ENCODE measurements around the gene HUWE1.

GRCh38 chrX:53659039-53659438 lies 27.5 kb downstream of the HUWE1 start:
- no peak for TF ChIP-seq CTCF (conservative IDR thresholded peaks at IDR 0.05; ENCODE audit: low read depth in 2 of 2)
- no peak for TF ChIP-seq EZH2 (IDR thresholded peaks at IDR 0.05; ENCODE audit: low read depth, unreplicated experiment)
- TF ChIP-seq REST (IDR thresholded peaks at IDR 0.05; ENCODE audit: unreplicated experiment), result no peak
- TF ChIP-seq POLR2AphosphoS5 (IDR thresholded peaks at IDR 0.05; ENCODE audit: low read depth), result no peak
- TF ChIP-seq CREB1 (CRISPR knock-in tag; IDR thresholded peaks at IDR 0.05; ENCODE audit: low read depth), result no peak
- TF ChIP-seq EZH2phosphoT487 (IDR thresholded peaks at IDR 0.05; ENCODE audit: unreplicated experiment), result no peak
- TF ChIP-seq JUNB (IDR thresholded peaks at IDR 0.05; ENCODE audit: unreplicated experiment), result no peak
- no peak for TF ChIP-seq ETS1 (IDR thresholded peaks at IDR 0.05)
- TF ChIP-seq ZNF331 (CRISPR knock-in tag; IDR thresholded peaks at IDR 0.05; ENCODE audit: low read depth), result no peak
- no peak for TF ChIP-seq NANOG (IDR thresholded peaks at IDR 0.05; ENCODE audit: borderline replicate concordance)
- TF ChIP-seq STAT1 (IDR thresholded peaks at IDR 0.05; ENCODE audit: unreplicated experiment), result no peak

All from GM23338 (cell line).